Measurements from ENCODE around the gene VPS26B.
"Not testable (repeated sequence)": the region's sequence is repeated elsewhere in the genome, so short reads cannot be mapped to it uniquely, and the experiment has no call there.

The VPS26B gene

GRCh38 chr11:134260983-134261382 lies 36.5 kb downstream of the VPS26B start:
- no peak for DNase-seq

- no peak for DNase-seq
Observed at GRCh38 chr11:134261626-134262488, 37.4 kb downstream of the VPS26B start.

GRCh38 chr11:134264966-134265764 lies 40.7 kb downstream of the VPS26B start:
- no peak for DNase-seq

- no peak for DNase-seq
Observed at GRCh38 chr11:134266440-134266839, 42.0 kb downstream of the VPS26B start.

- no peak for DNase-seq
Observed at GRCh38 chr11:134266841-134267251, 42.4 kb downstream of the VPS26B start.

GRCh38 chr11:134267461-134267860 lies 43.0 kb downstream of the VPS26B start:
- no peak for DNase-seq

GRCh38 chr11:134267966-134268365 lies 43.5 kb downstream of the VPS26B start:
- DNase-seq = no peak

GRCh38 chr11:134270250-134270714 lies 45.8 kb downstream of the VPS26B start:
- DNase-seq = no peak

GRCh38 chr11:134271978-134272377 lies 47.5 kb downstream of the VPS26B start:
- DNase-seq = no peak

GRCh38 chr11:134272381-134273316 lies 48.2 kb downstream of the VPS26B start:
- no peak for DNase-seq

- DNase-seq = no peak
Observed at GRCh38 chr11:134273317-134273712, 48.8 kb downstream of the VPS26B start.

GRCh38 chr11:134275188-134275533 lies 50.7 kb downstream of the VPS26B start:
- no peak for DNase-seq

GRCh38 chr11:134275534-134276395 lies 51.3 kb downstream of the VPS26B start, which contains the start of gene GLB1L3:
Gene GLB1L3, plus strand, starts transcription at chr11:134276379. Its CDS starts 362 bp downstream, at chr11:134276741.
- DNase-seq = peak; percentile 19 to 46

- no peak for DNase-seq
Observed at GRCh38 chr11:134276396-134277182, 52.1 kb downstream of the VPS26B start.

- no peak for DNase-seq
Observed at GRCh38 chr11:134277183-134278001, 52.9 kb downstream of the VPS26B start.

GRCh38 chr11:134278356-134278755 lies 53.9 kb downstream of the VPS26B start:
- no peak for DNase-seq

- not testable (repeated sequence) for DNase-seq
Observed at GRCh38 chr11:134281635-134282034, 57.2 kb downstream of the VPS26B start.

- no peak for DNase-seq
Observed at GRCh38 chr11:134282121-134283045, 57.9 kb downstream of the VPS26B start.
